ENCODE measurements around the gene HOXD8.

The HOXD8 gene

DNA sequence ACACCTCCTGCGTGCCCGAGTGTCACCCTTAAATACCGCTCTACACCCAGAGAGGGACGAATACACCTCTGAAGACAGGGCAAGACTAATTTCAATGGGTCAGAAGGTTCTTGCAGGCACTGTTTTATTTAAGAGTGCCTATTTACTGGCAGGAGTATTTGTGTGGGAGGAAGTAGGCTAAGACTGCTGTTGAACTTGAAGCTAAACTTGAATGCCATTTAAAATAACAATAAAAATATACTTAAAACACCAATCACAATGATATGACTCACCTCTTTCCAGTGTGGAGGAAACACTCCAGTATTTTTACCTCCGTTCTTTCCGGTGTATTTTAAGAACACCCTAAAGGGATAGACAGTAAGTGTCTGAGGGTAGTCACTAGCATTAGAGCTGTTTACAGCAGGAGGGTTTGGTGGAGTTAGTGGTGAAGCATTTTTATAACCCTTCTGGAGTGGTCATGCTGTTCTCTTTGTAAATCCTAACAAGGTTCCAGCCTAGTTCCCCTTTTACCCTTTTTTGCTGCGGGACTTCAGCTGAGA lies 49.3 kb downstream of the HOXD8 start:
- FAIRE-seq (no peak), DNase-seq (ENCODE audit: insufficient read length, low spot score) (no peak)
- TF ChIP-seq POLR2A (IDR thresholded peaks at IDR 0.05; ENCODE audit: low read depth, low read length) = no peak

DNA sequence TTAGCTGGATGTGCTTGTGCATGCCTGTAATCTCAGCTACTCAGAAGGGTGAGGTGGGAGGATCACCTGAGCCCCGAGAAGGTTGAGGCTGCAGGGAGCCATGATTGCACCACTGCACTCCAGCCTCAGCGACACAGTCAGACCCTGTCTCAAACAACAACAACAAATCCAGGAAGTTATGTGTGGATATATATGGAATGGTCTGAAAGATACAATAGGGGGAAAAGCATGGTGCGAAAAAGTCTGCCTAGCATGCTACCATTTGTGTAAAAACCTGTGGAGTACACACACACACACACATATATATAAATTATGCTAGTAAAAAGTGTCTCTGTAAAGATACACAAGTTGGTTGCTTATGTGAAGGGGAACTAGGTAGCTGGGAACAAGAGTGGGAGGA lies 52.0 kb downstream of the HOXD8 start:
- DNase-seq (ENCODE audit: insufficient read length, low spot score) = no peak
- FAIRE-seq = no peak
- no peak for TF ChIP-seq POLR2A (IDR thresholded peaks at IDR 0.05; ENCODE audit: low read depth, low read length)

All from H54 (cell line).